Measurements from ENCODE around the gene ALOX15B. TPM values are rescaled to one million over a fixed set of nuclear protein-coding genes. Genes with fewer than 3 reads are reported as not detected.
"Not testable (repeated sequence)": the region's sequence is repeated elsewhere in the genome, so short reads cannot be mapped to it uniquely, and the experiment has no call there.

ALOX15B gene
- total RNA-seq, 1 donor from 2014 or later = not detected

DNA sequence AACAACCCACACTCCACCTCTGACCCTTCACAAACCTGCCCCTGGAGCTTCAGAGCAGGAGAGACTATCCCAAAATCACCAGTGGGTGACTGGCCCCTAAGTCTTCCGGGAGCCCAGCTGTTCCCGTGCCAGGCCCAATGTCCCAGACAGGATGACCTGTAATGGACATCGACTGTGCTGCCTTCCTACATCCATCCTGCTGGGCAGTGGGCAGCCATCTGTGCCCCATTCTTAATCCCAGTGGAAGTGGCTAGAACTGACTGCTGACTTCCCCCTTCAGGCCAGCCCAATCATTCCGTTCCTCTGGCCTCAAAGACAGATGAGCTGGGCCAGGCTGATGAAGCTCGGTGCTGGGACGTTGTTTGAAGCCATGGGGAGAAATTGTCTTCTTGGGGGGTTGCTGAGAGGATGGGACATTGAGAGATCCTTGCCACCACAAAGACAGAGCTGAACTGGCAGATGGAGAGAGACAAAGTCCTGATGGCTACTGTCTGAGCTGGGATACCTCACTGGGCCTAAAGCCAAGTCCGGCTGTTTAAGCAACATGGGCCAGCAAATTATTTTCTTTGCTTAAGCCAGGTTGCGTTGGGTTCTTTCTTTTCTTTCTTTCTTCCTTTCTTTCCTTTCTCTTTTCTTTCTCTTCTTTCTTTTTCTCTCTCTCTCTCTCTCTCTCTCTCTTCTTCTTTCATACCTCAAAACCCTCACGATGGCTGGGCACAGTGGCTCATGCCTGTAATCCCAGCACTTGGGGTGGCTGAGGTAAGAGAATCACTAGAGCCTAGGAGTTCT lies 17.9 kb upstream of the ALOX15B start:
- ATAC-seq (ENCODE audit: low read depth) (no peak), DNase-seq (no peak)
- Mint-ChIP-seq H3K27ac (no peak overlapping the region), H3K27me3 (peaks cover 54% of the 10 kb centered on the region), H3K9me3 (no peaks in the 10 kb centered on the region), H3K4me1 (peaks cover 10% of the 10 kb centered on the region), H3K36me3 (ENCODE audit: low read depth) (no peaks in the 10 kb centered on the region), H3K4me3 (no peak overlapping the region)
- TF ChIP-seq, protein P1, sequence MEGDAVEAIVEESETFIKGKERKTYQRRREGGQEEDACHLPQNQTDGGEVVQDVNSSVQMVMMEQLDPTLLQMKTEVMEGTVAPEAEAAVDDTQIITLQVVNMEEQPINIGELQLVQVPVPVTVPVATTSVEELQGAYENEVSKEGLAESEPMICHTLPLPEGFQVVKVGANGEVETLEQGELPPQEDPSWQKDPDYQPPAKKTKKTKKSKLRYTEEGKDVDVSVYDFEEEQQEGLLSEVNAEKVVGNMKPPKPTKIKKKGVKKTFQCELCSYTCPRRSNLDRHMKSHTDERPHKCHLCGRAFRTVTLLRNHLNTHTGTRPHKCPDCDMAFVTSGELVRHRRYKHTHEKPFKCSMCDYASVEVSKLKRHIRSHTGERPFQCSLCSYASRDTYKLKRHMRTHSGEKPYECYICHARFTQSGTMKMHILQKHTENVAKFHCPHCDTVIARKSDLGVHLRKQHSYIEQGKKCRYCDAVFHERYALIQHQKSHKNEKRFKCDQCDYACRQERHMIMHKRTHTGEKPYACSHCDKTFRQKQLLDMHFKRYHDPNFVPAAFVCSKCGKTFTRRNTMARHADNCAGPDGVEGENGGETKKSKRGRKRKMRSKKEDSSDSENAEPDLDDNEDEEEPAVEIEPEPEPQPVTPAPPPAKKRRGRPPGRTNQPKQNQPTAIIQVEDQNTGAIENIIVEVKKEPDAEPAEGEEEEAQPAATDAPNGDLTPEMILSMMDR (IDR thresholded peaks at IDR 0.05) = no peak
- CTCF ChIA-PET = no interaction called here
- intact Hi-C loops (cut with micrococcal nuclease) = no loop called here
- POLR2A ChIA-PET = no interaction called here

DNA sequence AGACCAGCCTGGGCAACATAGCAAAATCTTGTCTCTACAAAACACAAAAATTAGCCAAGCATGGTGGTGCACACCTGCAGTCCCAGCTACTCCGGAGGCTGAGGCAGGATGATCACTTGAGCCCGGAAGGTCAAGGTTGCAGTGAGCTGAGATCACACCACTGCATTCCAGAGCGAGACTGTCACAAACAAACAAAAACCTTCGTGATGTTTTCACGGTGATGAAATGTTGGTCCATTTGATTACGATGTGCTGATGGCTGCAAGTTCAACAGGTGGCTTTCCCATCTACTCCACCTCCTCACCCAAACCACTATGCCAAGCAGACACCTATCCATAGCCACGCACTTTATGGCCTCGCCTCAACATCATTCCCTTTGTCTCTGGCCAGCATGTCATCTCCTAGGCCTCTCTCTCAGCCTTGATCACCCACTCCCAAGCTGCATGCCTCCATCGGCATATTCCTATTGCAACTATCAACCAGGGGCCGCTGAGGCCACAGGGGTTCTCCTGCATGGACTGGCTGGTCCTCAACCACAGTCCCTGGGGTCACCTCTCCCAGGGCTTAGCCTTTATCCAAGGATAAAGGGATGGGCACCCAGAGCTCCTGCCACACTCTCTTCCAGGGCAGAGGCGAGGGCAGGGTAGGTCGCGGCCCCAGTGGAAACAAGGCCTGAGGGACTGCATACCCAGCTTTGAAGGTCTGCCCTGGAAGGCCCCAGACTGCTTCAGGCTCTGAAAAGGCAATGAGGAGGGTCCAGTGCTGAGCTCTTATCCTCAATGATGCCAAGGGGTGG lies 17.1 kb upstream of the ALOX15B start:
- DNase-seq (no peak), ATAC-seq (ENCODE audit: low read depth) (no peak)
- TF ChIP-seq, protein P1 (IDR thresholded peaks at IDR 0.05) = no peak
- CTCF ChIA-PET = no interaction called here
- Mint-ChIP-seq H3K36me3 (ENCODE audit: low read depth) (no peaks in the 10 kb centered on the region), H3K4me1 (peaks cover 2% of the 10 kb centered on the region), H3K27me3 (peaks cover 51% of the 10 kb centered on the region), H3K27ac (no peak overlapping the region), H3K4me3 (no peak overlapping the region), H3K9me3 (no peaks in the 10 kb centered on the region)
- POLR2A ChIA-PET = no interaction called here
- intact Hi-C loops (cut with micrococcal nuclease) = no loop called here

DNA sequence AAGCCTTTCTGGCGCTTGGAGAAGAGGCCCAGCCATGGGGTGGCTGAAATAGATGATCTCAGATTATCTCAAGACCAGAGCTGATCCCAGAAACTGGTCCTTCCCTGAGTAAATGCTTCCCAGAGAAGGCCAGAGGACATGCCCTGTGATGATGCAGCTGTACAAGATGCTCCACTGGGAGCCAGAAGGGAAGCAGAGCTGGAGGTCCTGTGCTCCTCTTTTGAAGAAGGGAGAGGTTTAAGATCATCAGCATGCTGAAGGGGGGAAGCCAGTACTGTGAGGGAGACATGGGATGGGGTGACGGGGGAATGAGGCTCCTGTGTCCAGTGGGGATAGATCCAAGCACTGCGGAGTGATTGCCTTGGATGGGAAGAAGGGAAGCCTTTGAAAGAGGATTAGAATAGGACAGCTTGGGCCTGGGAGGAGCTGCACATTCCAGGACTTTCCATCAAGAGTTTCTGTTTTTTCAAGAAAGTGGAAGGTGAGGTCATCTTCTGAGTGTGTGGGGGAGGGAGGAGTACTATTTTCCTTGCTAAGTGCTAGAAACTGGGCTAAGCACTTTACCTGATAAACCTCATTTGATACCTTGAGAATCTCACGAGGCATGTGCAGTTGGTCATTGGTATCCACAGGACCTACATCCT lies 16.4 kb upstream of the ALOX15B start:
- ATAC-seq (ENCODE audit: low read depth) (no peak), DNase-seq (no peak)
- intact Hi-C loops (cut with micrococcal nuclease) = no loop called here
- TF ChIP-seq, protein P1 (IDR thresholded peaks at IDR 0.05) = no peak
- Mint-ChIP-seq H3K9me3 (no peaks in the 10 kb centered on the region), H3K27ac (no peak overlapping the region), H3K36me3 (ENCODE audit: low read depth) (no peaks in the 10 kb centered on the region), H3K4me3 (no peak overlapping the region), H3K4me1 (no peaks in the 10 kb centered on the region), H3K27me3 (peaks cover 50% of the 10 kb centered on the region)
- ChIA-PET CTCF (no interaction called here), POLR2A (no interaction called here)

DNA sequence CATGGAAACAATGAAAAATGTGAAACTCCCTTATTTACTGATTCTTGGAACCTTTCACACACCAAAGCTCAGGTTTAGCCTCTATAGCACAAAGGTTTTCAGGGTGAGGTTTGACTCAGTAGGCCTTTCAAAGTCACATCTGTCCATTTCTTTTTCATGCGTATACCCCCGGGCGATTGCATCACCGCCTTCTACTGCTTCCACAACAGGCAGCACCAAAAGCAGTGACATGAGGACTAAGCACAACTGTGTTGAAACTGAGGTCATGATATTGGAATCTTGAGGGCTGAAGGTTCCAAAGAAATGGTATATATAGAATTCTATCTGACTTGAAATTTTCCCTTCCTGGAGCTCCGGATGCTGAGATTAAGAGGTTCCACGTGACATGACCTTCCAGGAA lies 14.7 kb upstream of the ALOX15B start:
- H3K9me3 Mint-ChIP-seq; H3K27ac Mint-ChIP-seq; H3K4me1 Mint-ChIP-seq; H3K4me3 Mint-ChIP-seq; intact Hi-C loops (cut with micrococcal nuclease); CTCF ChIA-PET; ATAC-seq (ENCODE audit: low read depth); H3K36me3 Mint-ChIP-seq (ENCODE audit: low read depth); DNase-seq: not testable (repeated sequence)
- POLR2A ChIA-PET = interaction anchor here (0.6 kb wide), 1 partner anchor 181 kb away, joined by 5 read pairs; no protein-coding TSS in a partner anchor
- H3K27me3 Mint-ChIP-seq = peaks cover 56% of the 10 kb centered on the region

DNA sequence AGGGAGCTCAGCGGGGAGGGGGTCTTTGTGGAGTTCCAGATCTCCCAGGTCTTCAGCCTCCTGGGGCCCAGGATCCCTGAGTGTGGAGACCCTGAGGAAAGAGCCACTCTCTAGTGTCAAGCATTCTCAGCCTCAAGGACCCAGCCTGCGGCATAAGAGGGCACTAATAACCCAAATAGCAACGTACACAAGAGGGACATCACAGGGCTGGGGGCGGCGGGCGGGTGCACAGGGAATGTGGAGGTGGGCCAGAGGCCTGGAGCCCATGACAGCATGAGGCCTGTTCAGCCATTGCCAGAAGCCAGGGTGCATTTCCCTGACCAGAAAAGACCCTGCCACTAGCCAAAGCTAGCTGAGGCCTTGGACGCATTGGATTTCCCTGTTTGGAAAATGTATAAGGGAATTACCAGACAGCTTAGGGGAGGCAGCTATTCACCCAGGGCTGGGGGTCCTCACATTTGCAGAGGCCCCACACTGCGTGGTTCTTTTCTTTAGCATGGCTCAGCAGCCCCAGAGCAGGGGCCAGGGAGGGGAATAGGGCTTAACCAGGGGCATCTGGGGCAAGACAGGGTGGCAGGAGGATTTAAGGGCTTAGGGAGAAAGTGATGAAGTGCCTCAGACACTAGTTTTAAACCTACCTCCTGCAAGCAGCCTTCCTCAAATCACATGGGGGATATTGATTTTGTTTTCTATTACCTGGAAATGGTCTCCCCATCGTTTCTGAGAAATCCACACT lies 13.5 kb upstream of the ALOX15B start:
- Mint-ChIP-seq H3K36me3 (ENCODE audit: low read depth) (no peaks in the 10 kb centered on the region), H3K4me3 (no peak overlapping the region), H3K4me1 (no peaks in the 10 kb centered on the region), H3K9me3 (no peaks in the 10 kb centered on the region), H3K27me3 (peaks cover 54% of the 10 kb centered on the region), H3K27ac (no peak overlapping the region)
- ATAC-seq (ENCODE audit: low read depth) = no peak
- POLR2A ChIA-PET = no interaction called here
- CTCF ChIA-PET = no interaction called here
- DNase-seq = no peak
- intact Hi-C loops (cut with micrococcal nuclease) = no loop called here
- TF ChIP-seq, protein P1 (IDR thresholded peaks at IDR 0.05) = no peak
